Esophagus muscularis mucosa (tissue), 3 donors: Measurements from ENCODE around the gene GPR42.

Source experiments
- POLR2A ChIP-seq: fragments of 450-650 bp; IDR thresholded peaks from one replicate; pipeline ENCODE4 v1.6.1; 2017; ENCODE audit warnings: antibody characterized with exemption, moderate library complexity, mild to moderate bottlenecking, low read depth
- TF ChIP-seq, protein P1 (sequence below), 3 experiments: fragments of 200-600 bp in 2 of 3; fragments of 450-650 bp in 1 of 3; sonication (generic) in 2 of 3; IDR thresholded peaks; one replicate each; pipeline ENCODE4 v1.5.1; 2017 to 2019; ENCODE audit warnings: antibody characterized with exemption in 3 of 3, mild to moderate bottlenecking in 2 of 3, moderate library complexity in 1 of 3

DNA sequence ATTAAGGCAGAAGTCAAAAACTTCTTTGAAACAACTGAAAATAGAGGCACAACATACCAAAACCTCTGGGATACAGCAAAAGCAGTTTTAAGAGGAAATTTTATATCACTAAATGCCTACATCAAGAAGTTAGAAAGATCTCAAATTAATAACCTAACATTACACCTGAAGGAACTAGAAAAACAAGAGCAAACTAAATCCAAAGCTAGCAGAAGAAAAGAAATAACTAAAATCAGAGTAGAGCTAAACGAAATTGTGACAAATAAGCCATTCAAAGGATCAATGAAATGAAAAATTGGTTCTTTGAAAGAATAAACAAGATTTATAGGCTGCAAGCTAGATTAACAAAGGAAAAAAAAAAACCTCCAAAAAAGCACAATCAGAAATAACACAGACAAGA is 2.5 kb upstream of the GPR42 start:
- TF ChIP-seq, protein P1, sequence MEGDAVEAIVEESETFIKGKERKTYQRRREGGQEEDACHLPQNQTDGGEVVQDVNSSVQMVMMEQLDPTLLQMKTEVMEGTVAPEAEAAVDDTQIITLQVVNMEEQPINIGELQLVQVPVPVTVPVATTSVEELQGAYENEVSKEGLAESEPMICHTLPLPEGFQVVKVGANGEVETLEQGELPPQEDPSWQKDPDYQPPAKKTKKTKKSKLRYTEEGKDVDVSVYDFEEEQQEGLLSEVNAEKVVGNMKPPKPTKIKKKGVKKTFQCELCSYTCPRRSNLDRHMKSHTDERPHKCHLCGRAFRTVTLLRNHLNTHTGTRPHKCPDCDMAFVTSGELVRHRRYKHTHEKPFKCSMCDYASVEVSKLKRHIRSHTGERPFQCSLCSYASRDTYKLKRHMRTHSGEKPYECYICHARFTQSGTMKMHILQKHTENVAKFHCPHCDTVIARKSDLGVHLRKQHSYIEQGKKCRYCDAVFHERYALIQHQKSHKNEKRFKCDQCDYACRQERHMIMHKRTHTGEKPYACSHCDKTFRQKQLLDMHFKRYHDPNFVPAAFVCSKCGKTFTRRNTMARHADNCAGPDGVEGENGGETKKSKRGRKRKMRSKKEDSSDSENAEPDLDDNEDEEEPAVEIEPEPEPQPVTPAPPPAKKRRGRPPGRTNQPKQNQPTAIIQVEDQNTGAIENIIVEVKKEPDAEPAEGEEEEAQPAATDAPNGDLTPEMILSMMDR (IDR thresholded peaks at IDR 0.05), result no peak
- TF ChIP-seq POLR2A, result no peak
